ENCODE data around the gene ELFN2.

- TF ChIP-seq KLF1 (tag by site-specific recombination; IDR thresholded peaks at IDR 0.05) (no peak), PATZ1 (tag by site-specific recombination; IDR thresholded peaks at IDR 0.05) (0 out of 2 replicates have a peak, but pooled peaks have one; percentile 14), CTCF (tag by site-specific recombination; IDR thresholded peaks at IDR 0.05) (no peak), ZNF132 (tag by site-specific recombination; IDR thresholded peaks at IDR 0.05; ENCODE audit: borderline replicate concordance) (no peak), ZNF239 (tag by site-specific recombination; IDR thresholded peaks at IDR 0.05) (no peak), ZNF274 (IDR thresholded peaks at IDR 0.05; ENCODE audit: low read length) (no peak), ZNF274 (tag by site-specific recombination; IDR thresholded peaks at IDR 0.05; ENCODE audit: borderline replicate concordance) (no peak), REST (tag by site-specific recombination; IDR thresholded peaks at IDR 0.05) (no peak), ZNF768 (tag by site-specific recombination; IDR thresholded peaks at IDR 0.05) (no peak)
Observed at GRCh38 chr22:37416389-37416788, 10.9 kb downstream of the ELFN2 start.
